Sigmoid colon (tissue), 7 donors: ENCODE results near the gene CACNA1C. TPM values are rescaled to one million over a fixed set of nuclear protein-coding genes. Genes with fewer than 3 reads are reported as not detected.

Source experiments
- DNase-seq: peaks from one replicate; pipeline ENCODE4 v3.0.0-alpha.2; 2019
- H3K27ac ChIP-seq, 4 donors: fragments of 200-600 bp; sonication (generic); one replicate each; pipeline ENCODE4 v1.5.1; 2016 to 2019; ENCODE audit warnings: mild to moderate bottlenecking in 1 of 4
- H3K27me3 ChIP-seq, 3 donors: fragments of 200-600 bp; sonication (generic); one replicate each; pipeline ENCODE4 v1.5.1; 2019; ENCODE audit warnings: mild to moderate bottlenecking in 1 of 3
- H3K36me3 ChIP-seq, 4 donors: fragments of 200-600 bp; sonication (generic); one replicate each; pipeline ENCODE4 v1.5.1; 2016 to 2019
- H3K4me1 ChIP-seq, 4 donors: fragments of 200-600 bp; sonication (generic); one replicate each; pipeline ENCODE4 v1.5.1; 2017 to 2019
- H3K4me3 ChIP-seq, 4 donors: fragments of 200-600 bp; sonication (generic); one replicate each; pipeline ENCODE4 v1.5.1; 2017 to 2019; ENCODE audit warnings: mild to moderate bottlenecking in 2 of 4, moderate library complexity in 1 of 4
- H3K9me3 ChIP-seq, 4 donors: fragments of 200-600 bp in 3 of 4; sonication (generic) in 3 of 4; one replicate each; pipeline versions ENCODE4 v1.5.1 to v1.6.1; 2013 to 2019
- CTCF ChIP-seq, 4 experiments: fragments of 450-650 bp in 3 of 4; fragments of 200-600 bp in 1 of 4; IDR thresholded peaks; one replicate each; pipeline ENCODE4 v1.5.1; 2016 to 2019; ENCODE audit warnings: antibody characterized with exemption in 4 of 4, mild to moderate bottlenecking in 3 of 4, moderate library complexity in 2 of 4
- EP300 ChIP-seq, 4 donors: sonication (generic); formaldehyde crosslinking; IDR thresholded peaks; one replicate each; pipeline ENCODE4 v1.6.1; 2017; ENCODE audit warnings: antibody characterized with exemption in 4 of 4
- POLR2A ChIP-seq, 2 donors: fragments of 450-650 bp; IDR thresholded peaks; one replicate each; pipeline ENCODE4 v1.6.1; 2016; ENCODE audit warnings: antibody characterized with exemption in 2 of 2, mild to moderate bottlenecking in 2 of 2, moderate library complexity in 2 of 2
- POLR2AphosphoS5 ChIP-seq, 4 donors: sonication (generic); formaldehyde crosslinking; IDR thresholded peaks; one replicate each; pipeline ENCODE4 v1.6.1; 2017; ENCODE audit warnings: antibody characterized with exemption in 4 of 4
- WGBS, 2 donors: extraction: QIAGEN DNeasy Blood & Tissue Kit; methylation state at CpG; one replicate each; pipeline ENCODE4 v1.1.7; 2013; 5-methylcytosine and 5-hydroxymethylcytosine counted together
- intact Hi-C: fragments of 100-400 bp; cut with DNase I; formaldehyde crosslinking; loops from one replicate; pipeline ENCODE4 v1.15.1; 2023
- polyA plus RNA-seq, 3 donors: library from polyadenylated mRNA; stranded (reverse); fragments of 200-250 nt; gene quantifications; one replicate each; pipeline ENCODE4 v1.2.3, GENCODE V29; 2013
- total RNA-seq, 4 donors: library from RNA; depleted of rRNA; stranded (reverse); fragments of >200 nt; gene quantifications; one replicate each; pipeline ENCODE4 v1.1.0, GENCODE V29; 2016
- donor health status: healthy with polysubstance abuse.
- donor health status: Bipolar disorder and iron deficiency.
- donor health status: healthy.

Gene CACNA1C
- total and polyA plus RNA-seq, 7 donors: 0.46 to 213 (median 62.0) TPM

- Histone ChIP-seq H3K4me3 (no peak overlapping the region), H3K27me3 (no peaks in the 10 kb centered on the region), H3K4me1 (peaks cover 0 to 10% (median 6%) of the 10 kb centered on the region in 4 donors), H3K27ac (no peak overlapping the region), H3K36me3 (peaks cover 26 to 92% (median 48%) of the 10 kb centered on the region in 4 donors), H3K9me3 (no peaks in the 10 kb centered on the region)
- intact Hi-C loops: no loop called here
- TF ChIP-seq POLR2A (IDR thresholded peaks at IDR 0.05): no peak
- TF ChIP-seq CTCF (IDR thresholded peaks at IDR 0.05): no peak
- no peak for TF ChIP-seq EP300 (IDR thresholded peaks at IDR 0.05)
- no peak for TF ChIP-seq POLR2AphosphoS5 (IDR thresholded peaks at IDR 0.05)
- DNase-seq: no peak
- 92 to 94% methylated on average over 5 of the region's 5 CpGs for WGBS, 2 donors
These were observed 634.3 kb downstream of the CACNA1C start for GRCh38 chr12:2687058-2687457.

GRCh38 chr12:2687726-2688125 is 634.9 kb downstream of the CACNA1C start:
- intact Hi-C loops: no loop called here
- Histone ChIP-seq H3K36me3 (peaks cover 26 to 86% (median 47%) of the 10 kb centered on the region in 4 donors), H3K27me3 (no peaks in the 10 kb centered on the region), H3K4me3 (no peak overlapping the region), H3K4me1 (peaks cover 0 to 10% (median 6%) of the 10 kb centered on the region in 4 donors), H3K9me3 (no peaks in the 10 kb centered on the region), H3K27ac (no peak overlapping the region)
- no peak for DNase-seq
- TF ChIP-seq EP300 (IDR thresholded peaks at IDR 0.05) (no peak), CTCF (IDR thresholded peaks at IDR 0.05) (no peak), POLR2AphosphoS5 (IDR thresholded peaks at IDR 0.05) (no peak), POLR2A (IDR thresholded peaks at IDR 0.05) (no peak)
- WGBS, 2 donors: 84 to 95% methylated on average over 7 of the region's 7 CpGs

- no peak overlapping the region for H3K27ac ChIP-seq
- WGBS, 2 donors: 94 to 96% methylated on average over 20 of the region's 20 CpGs
- no peaks in the 10 kb centered on the region for H3K9me3 ChIP-seq
- TF ChIP-seq EP300 (IDR thresholded peaks at IDR 0.05) (no peak), POLR2A (IDR thresholded peaks at IDR 0.05) (no peak), CTCF (IDR thresholded peaks at IDR 0.05) (no peak), POLR2AphosphoS5 (IDR thresholded peaks at IDR 0.05) (no peak)
- intact Hi-C loops: no loop called here
- H3K36me3 ChIP-seq: peaks cover 26 to 79% (median 46%) of the 10 kb centered on the region in 4 donors
- no peak overlapping the region for H3K4me3 ChIP-seq
- DNase-seq: no peak
- no peaks in the 10 kb centered on the region for H3K27me3 ChIP-seq
- H3K4me1 ChIP-seq: peaks cover 0 to 8% (median 2%) of the 10 kb centered on the region in 4 donors
These were observed 635.7 kb downstream of the CACNA1C start for GRCh38 chr12:2688381-2688931.

GRCh38 chr12:2689393-2689792 is 636.6 kb downstream of the CACNA1C start:
- DNase-seq: no peak
- WGBS, 2 donors: 93 to 95% methylated on average over 9 of the region's 9 CpGs
- Histone ChIP-seq H3K4me3 (no peak overlapping the region), H3K27ac (no peak overlapping the region), H3K36me3 (peaks cover 26 to 69% (median 43%) of the 10 kb centered on the region in 4 donors), H3K9me3 (no peaks in the 10 kb centered on the region), H3K4me1 (peaks cover 0 to 8% (median 0%) of the 10 kb centered on the region in 4 donors), H3K27me3 (no peaks in the 10 kb centered on the region)
- TF ChIP-seq CTCF (IDR thresholded peaks at IDR 0.05) (no peak), EP300 (IDR thresholded peaks at IDR 0.05) (no peak), POLR2AphosphoS5 (IDR thresholded peaks at IDR 0.05) (no peak), POLR2A (IDR thresholded peaks at IDR 0.05) (no peak)
- intact Hi-C loops: no loop called here

GRCh38 chr12:2689879-2690278 is 637.1 kb downstream of the CACNA1C start:
- Histone ChIP-seq H3K27ac (no peak overlapping the region), H3K27me3 (no peaks in the 10 kb centered on the region), H3K4me3 (no peak overlapping the region), H3K4me1 (peaks cover 0 to 8% (median 0%) of the 10 kb centered on the region in 4 donors), H3K36me3 (peaks cover 26 to 64% (median 41%) of the 10 kb centered on the region in 4 donors), H3K9me3 (no peaks in the 10 kb centered on the region)
- DNase-seq: no peak
- intact Hi-C loops: no loop called here
- 82 to 85% methylated on average over 8 of the region's 8 CpGs for WGBS, 2 donors
- TF ChIP-seq POLR2A (IDR thresholded peaks at IDR 0.05) (no peak), EP300 (IDR thresholded peaks at IDR 0.05) (no peak), CTCF (IDR thresholded peaks at IDR 0.05) (no peak), POLR2AphosphoS5 (IDR thresholded peaks at IDR 0.05) (no peak)
